Aorta (tissue), 5 donors: ENCODE data around the gene HIVEP3. TPM values are rescaled to one million over a fixed set of nuclear protein-coding genes. Genes with fewer than 3 reads are reported as not detected.

ENCODE experiments used
- ATAC-seq: fragments of 200-7000 bp; cut with Tn5 transposase; one replicate; pipeline ENCODE4 v1.9.1; 2022; ENCODE audit warnings: moderate library complexity; ENCODE audit not compliant: low FRiP score
- DNase-seq, 2 donors: peaks; one replicate each; pipeline ENCODE4 v3.0.0-alpha.2; 2020
- H3K27ac ChIP-seq, 2 donors: one replicate each; pipeline ENCODE4 v1.5.1; 2013; ENCODE audit warnings: low read length in 2 of 2, mild to moderate bottlenecking in 2 of 2, moderate library complexity in 2 of 2, control low read depth in 1 of 2, inconsistent platforms in 1 of 2, low read depth in 1 of 2
- H3K27me3 ChIP-seq, 2 donors: one replicate each; pipeline ENCODE4 v1.6.1; 2013; ENCODE audit warnings: control low read depth in 1 of 2, low read length in 1 of 2, mild to moderate bottlenecking in 1 of 2, moderate library complexity in 1 of 2; ENCODE audit not compliant: insufficient read depth in 2 of 2, control insufficient read depth in 1 of 2
- H3K36me3 ChIP-seq, 2 donors: one replicate each; pipeline ENCODE4 v1.6.1; 2013; ENCODE audit warnings: control low read depth in 1 of 2, low read length in 1 of 2, mild to moderate bottlenecking in 1 of 2; ENCODE audit not compliant: insufficient read depth in 2 of 2, control insufficient read depth in 1 of 2
- H3K4me1 ChIP-seq, 2 donors: one replicate each; pipeline ENCODE4 v1.6.1; 2013; ENCODE audit warnings: low read length in 2 of 2, control low read depth in 1 of 2, mild to moderate bottlenecking in 1 of 2, moderate library complexity in 1 of 2; ENCODE audit not compliant: insufficient read depth in 2 of 2, control insufficient read depth in 1 of 2
- H3K4me3 ChIP-seq, 2 donors: one replicate each; pipeline ENCODE4 v1.5.1; 2013; ENCODE audit warnings: low read length in 2 of 2, control low read depth in 1 of 2, mild to moderate bottlenecking in 1 of 2
- H3K9me3 ChIP-seq: one replicate; pipeline ENCODE4 v1.6.1; 2013; ENCODE audit warnings: mild to moderate bottlenecking, low read length; ENCODE audit not compliant: control insufficient read depth
- whole genome bisulfite sequencing, 2 donors: extraction: QIAGEN DNeasy Blood & Tissue Kit; methylation state at CpG; one replicate each; pipeline ENCODE4 v1.1.7; 2013; 5-methylcytosine and 5-hydroxymethylcytosine counted together
- intact Hi-C, 2 donors: fragments of 100-400 bp; cut with DNase I; formaldehyde crosslinking; loops; one replicate each; pipeline versions ENCODE4 v1.14.2 to v1.15.0; 2022
- polyA plus RNA-seq, 2 donors: library from polyadenylated mRNA; stranded (reverse); fragments of 200-250 nt; gene quantifications; one replicate each; pipeline ENCODE4 v1.2.3, GENCODE V29; 2013
- total RNA-seq, 2 donors: library from RNA; stranded (reverse); fragmentation: NEBNext Ultra II Directional; extraction: Animal tissue kit (Norgen Biotek cat#: 25700); gene quantifications; one replicate each; pipeline ENCODE4 v1.2.1, GENCODE V29; 2021
- donor health status: healthy with polysubstance abuse.
- donor health status: Bipolar disorder and iron deficiency.
- donor health status: DM: no; HTN: no; CAD: no.
- donor health status: DM: no; HTN: no; CAD: no.
- donor health status: DM: yes; HTN: yes; CAD: no.

HIVEP3 gene
- total and polyA plus RNA-seq, 4 donors, result 1.6 to 6.3 (median 4.0) TPM

GRCh38 chr1:41876576-41877445 is 41.9 kb downstream of the HIVEP3 start:
- H3K36me3 ChIP-seq, result no peaks in the 10 kb centered on the region
- no peaks in the 10 kb centered on the region for H3K4me1 ChIP-seq
- no peak for ATAC-seq
- no peaks in the 10 kb centered on the region for H3K9me3 ChIP-seq
- DNase-seq, result no peak
- no peaks in the 10 kb centered on the region for H3K27me3 ChIP-seq
- intact Hi-C loops, result no loop called here
- no peak overlapping the region for H3K4me3 ChIP-seq
- WGBS, 2 donors, result 5 to 7% methylated on average over 3 of the region's 3 CpGs
- H3K27ac ChIP-seq, result no peak overlapping the region

GRCh38 chr1:41875487-41875886 is 43.2 kb downstream of the HIVEP3 start:
- DNase-seq, result no peak
- H3K36me3 ChIP-seq, result no peaks in the 10 kb centered on the region
- H3K27ac ChIP-seq, result no peak overlapping the region
- ATAC-seq, result peak; percentile 50
- no peaks in the 10 kb centered on the region for H3K9me3 ChIP-seq
- WGBS, 2 donors, result 83 to 86% methylated on average over 3 of the region's 3 CpGs
- no peak overlapping the region for H3K4me3 ChIP-seq
- H3K4me1 ChIP-seq, result no peaks in the 10 kb centered on the region
- intact Hi-C loops, result no loop called here
- H3K27me3 ChIP-seq, result no peaks in the 10 kb centered on the region

GRCh38 chr1:41874903-41875411 is 43.8 kb downstream of the HIVEP3 start:
- Histone ChIP-seq H3K9me3 (no peaks in the 10 kb centered on the region), H3K27ac (no peak overlapping the region), H3K36me3 (no peaks in the 10 kb centered on the region), H3K27me3 (no peaks in the 10 kb centered on the region), H3K4me1 (no peaks in the 10 kb centered on the region), H3K4me3 (no peak overlapping the region)
- DNase-seq (no peak), ATAC-seq (peak; percentile 45)
- WGBS, 2 donors, result 66 to 69% methylated on average over 7 of the region's 7 CpGs
- intact Hi-C loops, result no loop called here

- Histone ChIP-seq H3K4me3 (no peak overlapping the region), H3K27ac (no peak overlapping the region), H3K36me3 (no peaks in the 10 kb centered on the region), H3K27me3 (no peaks in the 10 kb centered on the region), H3K4me1 (no peaks in the 10 kb centered on the region), H3K9me3 (no peaks in the 10 kb centered on the region)
- intact Hi-C loops, result no loop called here
- DNase-seq (no peak), ATAC-seq (no peak)
- 89 to 91% methylated on average over 6 of the region's 6 CpGs for WGBS, 2 donors
These were observed 44.5 kb downstream of the HIVEP3 start for GRCh38 chr1:41874151-41874719.

GRCh38 chr1:41872074-41872473 is 46.6 kb downstream of the HIVEP3 start:
- Histone ChIP-seq H3K4me1 (no peaks in the 10 kb centered on the region), H3K9me3 (no peaks in the 10 kb centered on the region), H3K27me3 (no peaks in the 10 kb centered on the region), H3K27ac (no peak overlapping the region), H3K36me3 (no peaks in the 10 kb centered on the region), H3K4me3 (no peak overlapping the region)
- 93 to 94% methylated on average over 4 of the region's 4 CpGs for WGBS, 2 donors
- DNase-seq (no peak), ATAC-seq (no peak)
- intact Hi-C loops, result no loop called here

- no peak for ATAC-seq
These were observed 48.6 kb downstream of the HIVEP3 start for GRCh38 chr1:41870076-41870562.

GRCh38 chr1:41868241-41868998 is 50.3 kb downstream of the HIVEP3 start:
- Histone ChIP-seq H3K4me3 (no peak overlapping the region), H3K27ac (no peak overlapping the region), H3K9me3 (no peaks in the 10 kb centered on the region), H3K36me3 (no peaks in the 10 kb centered on the region), H3K4me1 (no peaks in the 10 kb centered on the region), H3K27me3 (no peaks in the 10 kb centered on the region)
- no peak for DNase-seq
- 96 to 97% methylated on average over 6 of the region's 6 CpGs for WGBS, 2 donors
- intact Hi-C loops, result no loop called here
- no peak for ATAC-seq

More at GRCh38 chr1:41870076-41870562, 48.6 kb downstream of the HIVEP3 start:
- Histone ChIP-seq H3K36me3 (no peaks in the 10 kb centered on the region), H3K9me3 (no peaks in the 10 kb centered on the region), H3K27ac (no peak overlapping the region), H3K27me3 (no peaks in the 10 kb centered on the region), H3K4me3 (no peak overlapping the region), H3K4me1 (no peaks in the 10 kb centered on the region)
- no peak for DNase-seq
- WGBS, 2 donors, result 61 to 72% methylated on average over 7 of the region's 7 CpGs
- intact Hi-C loops, result no loop called here

- Histone ChIP-seq H3K9me3 (no peaks in the 10 kb centered on the region), H3K36me3 (no peaks in the 10 kb centered on the region), H3K4me1 (no peaks in the 10 kb centered on the region), H3K27ac (no peak overlapping the region), H3K27me3 (no peaks in the 10 kb centered on the region), H3K4me3 (no peak overlapping the region)
- no peak for DNase-seq
- intact Hi-C loops, result no loop called here
- 93 to 95% methylated on average over 2 of the region's 2 CpGs for WGBS, 2 donors
- no peak for ATAC-seq
These were observed 52.4 kb downstream of the HIVEP3 start for GRCh38 chr1:41866285-41866684.
